Measurements from ENCODE around the gene NDUFS5.
"Not testable (repeated sequence)": the region's sequence is repeated elsewhere in the genome, so short reads cannot be mapped to it uniquely, and the experiment has no call there.

NDUFS5 gene

GRCh38 chr1:39017266-39017665 lies 8.9 kb upstream of the NDUFS5 start:
- Histone ChIP-seq H3K36me3 (ENCODE audit: control insufficient read depth, insufficient read depth, low read length) (peaks cover 5% of the 10 kb centered on the region; the same call in 1 of the 2 replicates), H3K4me1 (ENCODE audit: control insufficient read depth, insufficient read depth, low read length) (peaks cover 18% of the 10 kb centered on the region), H3K27me3 (ENCODE audit: control insufficient read depth, insufficient read depth, low read length) (no peaks in the 10 kb centered on the region), H3K27ac (ENCODE audit: low read depth, low read length) (peak overlapping the region; percentile 82), H3K9me3 (ENCODE audit: control insufficient read depth, insufficient read depth, low read length) (no peaks in the 10 kb centered on the region), H3K9ac (ENCODE audit: low read depth, low read length) (no peak overlapping the region), H3K4me3 (ENCODE audit: low read depth, low read length) (no peak overlapping the region)

GRCh38 chr1:39020494-39020893 lies 5.7 kb upstream of the NDUFS5 start:
- peaks cover 19% of the 10 kb centered on the region for H3K4me1 ChIP-seq (ENCODE audit: control insufficient read depth, insufficient read depth, low read length)
- H3K27ac ChIP-seq (ENCODE audit: low read depth, low read length); H3K27me3 ChIP-seq (ENCODE audit: control insufficient read depth, insufficient read depth, low read length); H3K4me3 ChIP-seq (ENCODE audit: low read depth, low read length); H3K36me3 ChIP-seq (ENCODE audit: control insufficient read depth, insufficient read depth, low read length); H3K9ac ChIP-seq (ENCODE audit: low read depth, low read length); H3K9me3 ChIP-seq (ENCODE audit: control insufficient read depth, insufficient read depth, low read length): not testable (repeated sequence)

GRCh38 chr1:39021426-39021825 lies 4.7 kb upstream of the NDUFS5 start:
- Histone ChIP-seq H3K4me1 (ENCODE audit: control insufficient read depth, insufficient read depth, low read length) (peaks cover 17% of the 10 kb centered on the region), H3K36me3 (ENCODE audit: control insufficient read depth, insufficient read depth, low read length) (no peaks in the 10 kb centered on the region), H3K27ac (ENCODE audit: low read depth, low read length) (no peak overlapping the region), H3K9me3 (ENCODE audit: control insufficient read depth, insufficient read depth, low read length) (no peaks in the 10 kb centered on the region), H3K9ac (ENCODE audit: low read depth, low read length) (no peak overlapping the region), H3K4me3 (ENCODE audit: low read depth, low read length) (no peak overlapping the region), H3K27me3 (ENCODE audit: control insufficient read depth, insufficient read depth, low read length) (no peaks in the 10 kb centered on the region)

GRCh38 chr1:39023140-39023539 lies 3.0 kb upstream of the NDUFS5 start:
- no peaks in the 10 kb centered on the region for H3K9me3 ChIP-seq (ENCODE audit: control insufficient read depth, insufficient read depth, low read length)
- H3K4me1 ChIP-seq (ENCODE audit: control insufficient read depth, insufficient read depth, low read length): peaks cover 4% of the 10 kb centered on the region; the same call in 1 of the 2 replicates
- peaks cover under 1% of the 10 kb centered on the region for H3K36me3 ChIP-seq (ENCODE audit: control insufficient read depth, insufficient read depth, low read length)
- no peak overlapping the region for H3K9ac ChIP-seq (ENCODE audit: low read depth, low read length)
- H3K27ac ChIP-seq (ENCODE audit: low read depth, low read length): no peak overlapping the region
- no peak overlapping the region for H3K4me3 ChIP-seq (ENCODE audit: low read depth, low read length)
- no peaks in the 10 kb centered on the region for H3K27me3 ChIP-seq (ENCODE audit: control insufficient read depth, insufficient read depth, low read length)

GRCh38 chr1:39026866-39027507 lies 837 bp downstream of the NDUFS5 start:
- H3K27ac ChIP-seq (ENCODE audit: low read depth, low read length): peak overlapping the region; percentile 98
- peaks cover 4% of the 10 kb centered on the region; the same call in 1 of the 2 replicates for H3K4me1 ChIP-seq (ENCODE audit: control insufficient read depth, insufficient read depth, low read length)
- H3K9me3 ChIP-seq (ENCODE audit: control insufficient read depth, insufficient read depth, low read length): no peaks in the 10 kb centered on the region
- H3K4me3 ChIP-seq (ENCODE audit: low read depth, low read length): peak overlapping the region; percentile 93
- no peaks in the 10 kb centered on the region for H3K27me3 ChIP-seq (ENCODE audit: control insufficient read depth, insufficient read depth, low read length)
- peaks cover 37% of the 10 kb centered on the region for H3K36me3 ChIP-seq (ENCODE audit: control insufficient read depth, insufficient read depth, low read length)
- peak overlapping the region; percentile 96 for H3K9ac ChIP-seq (ENCODE audit: low read depth, low read length)

GRCh38 chr1:39034114-39034654 lies 8.0 kb downstream of the NDUFS5 start:
- Histone ChIP-seq H3K27me3 (ENCODE audit: control insufficient read depth, insufficient read depth, low read length) (no peaks in the 10 kb centered on the region), H3K9ac (ENCODE audit: low read depth, low read length) (no peak overlapping the region), H3K36me3 (ENCODE audit: control insufficient read depth, insufficient read depth, low read length) (peaks cover 77% of the 10 kb centered on the region), H3K27ac (ENCODE audit: low read depth, low read length) (no peak overlapping the region), H3K4me1 (ENCODE audit: control insufficient read depth, insufficient read depth, low read length) (no peaks in the 10 kb centered on the region), H3K9me3 (ENCODE audit: control insufficient read depth, insufficient read depth, low read length) (no peaks in the 10 kb centered on the region), H3K4me3 (ENCODE audit: low read depth, low read length) (no peak overlapping the region)

GRCh38 chr1:39036678-39037077 lies 10.5 kb downstream of the NDUFS5 start:
- Histone ChIP-seq H3K4me3 (ENCODE audit: low read depth, low read length) (no peak overlapping the region), H3K36me3 (ENCODE audit: control insufficient read depth, insufficient read depth, low read length) (peaks cover 65% of the 10 kb centered on the region), H3K27me3 (ENCODE audit: control insufficient read depth, insufficient read depth, low read length) (no peaks in the 10 kb centered on the region), H3K9ac (ENCODE audit: low read depth, low read length) (no peak overlapping the region), H3K9me3 (ENCODE audit: control insufficient read depth, insufficient read depth, low read length) (no peaks in the 10 kb centered on the region), H3K27ac (ENCODE audit: low read depth, low read length) (no peak overlapping the region), H3K4me1 (ENCODE audit: control insufficient read depth, insufficient read depth, low read length) (no peaks in the 10 kb centered on the region)

- H3K9ac ChIP-seq (ENCODE audit: low read depth, low read length): no peak overlapping the region
- no peak overlapping the region for H3K27ac ChIP-seq (ENCODE audit: low read depth, low read length)
- no peaks in the 10 kb centered on the region for H3K9me3 ChIP-seq (ENCODE audit: control insufficient read depth, insufficient read depth, low read length)
- H3K4me3 ChIP-seq (ENCODE audit: low read depth, low read length): no peak overlapping the region
- H3K36me3 ChIP-seq (ENCODE audit: control insufficient read depth, insufficient read depth, low read length): peaks cover 29% of the 10 kb centered on the region
- no peaks in the 10 kb centered on the region for H3K4me1 ChIP-seq (ENCODE audit: control insufficient read depth, insufficient read depth, low read length)
- H3K27me3 ChIP-seq (ENCODE audit: control insufficient read depth, insufficient read depth, low read length): no peaks in the 10 kb centered on the region
These were observed 17.4 kb downstream of the NDUFS5 start for GRCh38 chr1:39043513-39043912.

- H3K27me3 ChIP-seq (ENCODE audit: control insufficient read depth, insufficient read depth, low read length): no peaks in the 10 kb centered on the region
- H3K9me3 ChIP-seq (ENCODE audit: control insufficient read depth, insufficient read depth, low read length): no peaks in the 10 kb centered on the region
- no peak overlapping the region for H3K9ac ChIP-seq (ENCODE audit: low read depth, low read length)
- no peak overlapping the region for H3K27ac ChIP-seq (ENCODE audit: low read depth, low read length)
- H3K4me3 ChIP-seq (ENCODE audit: low read depth, low read length): no peak overlapping the region
- H3K36me3 ChIP-seq (ENCODE audit: control insufficient read depth, insufficient read depth, low read length): peaks cover 29% of the 10 kb centered on the region
- H3K4me1 ChIP-seq (ENCODE audit: control insufficient read depth, insufficient read depth, low read length): no peaks in the 10 kb centered on the region
These were observed 18.6 kb downstream of the NDUFS5 start for GRCh38 chr1:39044762-39045161.

- Histone ChIP-seq H3K4me3 (ENCODE audit: low read depth, low read length) (no peak overlapping the region), H3K27ac (ENCODE audit: low read depth, low read length) (no peak overlapping the region)
These were observed 19.1 kb downstream of the NDUFS5 start for GRCh38 chr1:39045231-39045630.

GRCh38 chr1:39046613-39047210 lies 20.6 kb downstream of the NDUFS5 start:
- Histone ChIP-seq H3K27me3 (ENCODE audit: control insufficient read depth, insufficient read depth, low read length) (no peaks in the 10 kb centered on the region), H3K9ac (ENCODE audit: low read depth, low read length) (no peak overlapping the region)

More at GRCh38 chr1:39045231-39045630, 19.1 kb downstream of the NDUFS5 start:
- Histone ChIP-seq H3K36me3 (ENCODE audit: control insufficient read depth, insufficient read depth, low read length) (peaks cover 29% of the 10 kb centered on the region), H3K9me3 (ENCODE audit: control insufficient read depth, insufficient read depth, low read length) (no peaks in the 10 kb centered on the region), H3K27me3 (ENCODE audit: control insufficient read depth, insufficient read depth, low read length) (no peaks in the 10 kb centered on the region), H3K4me1 (ENCODE audit: control insufficient read depth, insufficient read depth, low read length) (no peaks in the 10 kb centered on the region), H3K9ac (ENCODE audit: low read depth, low read length) (no peak overlapping the region)

More at GRCh38 chr1:39046613-39047210, 20.6 kb downstream of the NDUFS5 start:
- Histone ChIP-seq H3K9me3 (ENCODE audit: control insufficient read depth, insufficient read depth, low read length) (no peaks in the 10 kb centered on the region), H3K27ac (ENCODE audit: low read depth, low read length) (no peak overlapping the region), H3K4me1 (ENCODE audit: control insufficient read depth, insufficient read depth, low read length) (no peaks in the 10 kb centered on the region), H3K36me3 (ENCODE audit: control insufficient read depth, insufficient read depth, low read length) (peaks cover 17% of the 10 kb centered on the region), H3K4me3 (ENCODE audit: low read depth, low read length) (no peak overlapping the region)

Data from HUES48 (cell line).